ENCODE results near the gene SIRT2. TPM values are rescaled to one million over a fixed set of nuclear protein-coding genes. Genes with fewer than 3 reads are reported as not detected.

The SIRT2 gene
- total and polyA plus RNA-seq, 2 of the 8 experiments (the other 6 are each of a cell fraction or from before 2014, with no cell fraction given), result 6.5 to 10.0 TPM

- Histone ChIP-seq H3K56ac (replicated peaks; ENCODE audit: insufficient read length, low read depth, low read length) (no peak overlapping the region), H3K4me1 (replicated peaks in 1 of 4; ENCODE audit: control insufficient read depth in 3 of 4, insufficient read depth in 4 of 4, low read length in 3 of 4) (peaks cover 0 to 3% (median 0%) of the 10 kb centered on the region in 4 experiments; a peak in 1 of 7 replicates), H3K23me2 (ENCODE audit: low read depth, low read length) (peaks cover 3% of the 10 kb centered on the region; the same call in 1 of the 2 replicates), H2BK12ac (ENCODE audit: low read depth, low read length) (no peak overlapping the region), H2BK15ac (ENCODE audit: low read length) (no peak overlapping the region), H2AFZ (ENCODE audit: low read length) (no peak overlapping the region), H3K36me3 (ENCODE audit: control insufficient read depth in 2 of 4, insufficient read depth in 4 of 4, low read length in 3 of 4) (peaks cover 0 to 6% (median under 1%) of the 10 kb centered on the region in 4 experiments; a peak in 5 of 8 replicates), H3K14ac (ENCODE audit: insufficient read length) (no peak overlapping the region), H3K27me3 (replicated peaks in 1 of 4; ENCODE audit: control insufficient read depth in 3 of 4, extremely low read depth in 1 of 4, insufficient read depth in 3 of 4, low read length in 3 of 4) (no peaks in the 10 kb centered on the region; a peak in 1 of 7 replicates), H4K8ac (ENCODE audit: extremely low read depth, insufficient read depth, low read length) (no peak overlapping the region; the same call in 1 of the 2 replicates), H3K9me3 (ENCODE audit: insufficient read depth in 2 of 2, low read depth in 1 of 2, low read length in 1 of 2) (no peaks in the 10 kb centered on the region), H3K79me2 (ENCODE audit: control insufficient read depth in 1 of 2, insufficient read depth in 2 of 2, low read length in 2 of 2) (no peaks in the 10 kb centered on the region; a peak in 1 of 4 replicates), H3K18ac (ENCODE audit: extremely low read depth, low read length) (no peak overlapping the region), H2BK20ac (ENCODE audit: low read length) (no peak overlapping the region), H4K91ac (replicated peaks; ENCODE audit: insufficient read length, low read length) (no peak overlapping the region), H3K4me2 (ENCODE audit: insufficient read depth in 1 of 2, low read depth in 2 of 2, low read length in 2 of 2) (no peak overlapping the region), H4K20me1 (replicated peaks in 1 of 2; ENCODE audit: control insufficient read depth in 1 of 2, insufficient read depth in 2 of 2, low read length in 2 of 2) (peaks cover 0 to 6% of the 10 kb centered on the region in 2 experiments), H3K9ac (replicated peaks in 1 of 4; ENCODE audit: extremely low read depth in 1 of 4, low read depth in 3 of 4, low read length in 3 of 4) (no peak overlapping the region), H3K79me1 (ENCODE audit: low read depth, low read length) (no peaks in the 10 kb centered on the region), H2BK5ac (ENCODE audit: low read depth, low read length) (no peak overlapping the region), H2BK120ac (replicated peaks; ENCODE audit: low read depth, low read length) (no peak overlapping the region), H3K23ac (ENCODE audit: insufficient read length) (no peak overlapping the region), H4K5ac (ENCODE audit: insufficient read length, low read depth, low read length) (no peak overlapping the region), H3K4me3 (ENCODE audit: extremely low read depth in 1 of 4, insufficient read depth in 2 of 4, low read depth in 3 of 4, low read length in 4 of 4) (no peak overlapping the region), H3K27ac (ENCODE audit: low read depth, low read length) (no peak overlapping the region), H3K4ac (replicated peaks; ENCODE audit: insufficient read length, low read depth, low read length) (no peak overlapping the region), H2AK5ac (ENCODE audit: low read depth, low read length) (no peak overlapping the region)
- 87% methylated on average over 42 of the region's 44 CpGs; no CpG with 5 or more reads in 1 of the 2 experiments for WGBS, 2 experiments (ENCODE audit: extremely low coverage in 1 of 2, insufficient coverage in 1 of 2, insufficient read length in 1 of 2, insufficient replicate concordance in 2 of 2, low coverage in 1 of 2, low lambda C conversion rate in 2 of 2, missing lambda C conversion rate in 1 of 2)
- TF ChIP-seq CBX5 (IDR thresholded peaks at IDR 0.05; ENCODE audit: low read depth, low read length) (no peak), ATF3 (IDR thresholded peaks at IDR 0.05; ENCODE audit: insufficient read depth, low read depth, low read length) (no peak), EP300 (IDR thresholded peaks at IDR 0.05; ENCODE audit: borderline replicate concordance in 1 of 2, low read depth in 2 of 2, low read length in 2 of 2) (no peak), HDAC6 (IDR thresholded peaks at IDR 0.05; ENCODE audit: low read depth, low read length) (no peak), USF2 (IDR thresholded peaks at IDR 0.05; ENCODE audit: low read length) (no peak)
- DNase-seq (ENCODE audit: low read depth in 1 of 2, low spot score in 2 of 2) (no peak), FAIRE-seq (no peak)
- POLR2A ChIA-PET (ENCODE audit: partially characterized antibody), result interaction anchor here (0.7 to 6.7 kb wide), 7 partner anchors 9 to 82 kb away, joined by 3 to 36 read pairs (median 4); partner anchors contain the start of genes MRPS12 and SARS2
- CTCF ChIA-PET (ENCODE audit: partially characterized antibody), result interaction anchor here (0.5 to 3.6 kb wide), 2 partner anchors 15 to 491 kb away, joined by 5 to 16 read pairs; partner anchors contain the start of genes MRPS12 and SARS2
Observed at GRCh38 chr19:38915329-38916321, 16.2 kb upstream of the SIRT2 start.

Data from H1 (cell line).